Left ventricle myocardium superior (tissue), 1 donor: ENCODE data around the gene CLTCL1. TPM values are rescaled to one million over a fixed set of nuclear protein-coding genes. Genes with fewer than 3 reads are reported as not detected.
"Not testable (repeated sequence)": the region's sequence is repeated elsewhere in the genome, so short reads cannot be mapped to it uniquely, and the experiment has no call there.

Source experiments
- ATAC-seq: fragments of 200-7000 bp; cut with Tn5 transposase; one replicate; pipeline ENCODE4 v1.9.1; 2020; ENCODE audit warnings: mild to moderate bottlenecking, moderate library complexity
- DNase-seq: peaks from one replicate; pipeline ENCODE4 v3.0.0-alpha.2; 2020
- intact Hi-C: fragments of 100-400 bp; cut with micrococcal nuclease; formaldehyde crosslinking; loops from one replicate; pipeline ENCODE4 v1.11.0; 2022
- total RNA-seq: library from RNA; stranded (reverse); fragmentation: NEBNext Ultra II Directional; extraction: Animal tissue kit (Norgen Biotek cat#: 25700); gene quantifications from one replicate; pipeline ENCODE4 v1.2.1, GENCODE V29; 2021
- donor health status: DM: no; HTN: yes; CAD: no; lungs with severe emphysema.

The CLTCL1 gene
- total RNA-seq, 1 donor from 2014 or later, result 9.6 TPM

DNA sequence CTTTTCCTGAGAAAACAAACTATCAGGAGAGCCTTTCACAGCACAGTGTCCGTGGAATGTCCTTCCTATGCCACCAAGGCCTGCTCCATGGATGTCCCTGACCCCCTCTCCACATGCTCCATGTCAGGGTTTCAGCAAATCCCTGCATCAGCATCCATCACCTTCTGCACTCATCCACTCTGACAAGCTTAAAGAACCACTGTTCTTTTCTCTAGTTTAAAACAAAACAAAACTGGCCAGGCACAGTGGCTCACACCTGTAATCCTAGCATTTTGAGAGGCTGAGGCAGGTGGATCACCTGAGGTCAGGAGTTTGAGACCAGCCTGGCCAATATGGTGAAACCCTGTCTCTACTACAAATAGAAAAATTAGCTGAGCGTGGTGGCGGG lies 88.7 kb downstream of the CLTCL1 start:
- DNase-seq, ATAC-seq, intact Hi-C loops: not testable (repeated sequence)

GRCh38 chr22:19201869-19202798 lies 89.4 kb downstream of the CLTCL1 start:
- ATAC-seq (peak; percentile 28), DNase-seq (no peak)
- intact Hi-C loops, result no loop called here

GRCh38 chr22:19201130-19201868 lies 90.2 kb downstream of the CLTCL1 start:
- intact Hi-C loops, result no loop called here
- no peak for DNase-seq
- ATAC-seq, result no peak

- intact Hi-C loops, result no loop called here
- ATAC-seq (no peak), DNase-seq (no peak)
Observed at GRCh38 chr22:19199479-19199878, 92.0 kb downstream of the CLTCL1 start.

GRCh38 chr22:19197997-19198865 lies 93.3 kb downstream of the CLTCL1 start:
- intact Hi-C loops, result no loop called here
- ATAC-seq (no peak), DNase-seq (no peak)

DNA sequence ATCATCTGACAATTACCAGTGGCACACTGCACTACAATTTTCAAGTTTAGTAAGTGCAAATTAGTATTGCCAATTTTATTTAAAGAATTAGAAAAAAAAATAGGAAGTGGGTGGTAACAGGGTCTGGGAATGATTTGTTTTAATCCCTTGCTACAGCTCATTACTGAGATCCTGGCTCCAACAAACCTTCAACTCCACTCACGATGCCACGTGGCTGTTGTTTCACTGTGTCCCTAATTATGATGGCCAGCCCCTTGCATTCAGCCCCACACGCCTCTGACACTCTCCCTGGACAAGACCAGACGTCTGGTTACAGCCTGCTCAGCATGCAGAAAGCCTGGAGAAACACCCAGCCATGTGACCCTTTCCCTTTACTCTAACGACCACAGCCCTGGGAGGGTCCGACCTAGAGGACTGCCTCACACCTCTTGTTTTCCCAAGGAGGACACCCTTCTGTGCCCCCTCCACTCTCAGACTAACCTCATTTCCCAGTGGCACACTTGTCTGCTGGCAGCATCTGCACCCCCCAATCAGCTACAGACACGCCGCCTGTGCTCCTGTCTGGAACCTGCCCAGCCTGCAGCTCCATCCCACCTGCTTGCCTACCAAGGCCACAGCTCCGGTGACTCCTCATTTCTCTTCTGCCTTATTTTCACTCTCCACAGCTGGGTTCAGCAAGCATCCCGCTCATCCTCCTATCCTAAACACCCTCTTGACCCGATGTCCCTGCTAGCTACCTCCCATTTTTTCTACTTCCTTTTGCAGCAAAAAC lies 94.5 kb downstream of the CLTCL1 start:
- intact Hi-C loops, result no loop called here

GRCh38 chr22:19195796-19196731 lies 95.5 kb downstream of the CLTCL1 start:
- intact Hi-C loops, result no loop called here
- ATAC-seq (no peak), DNase-seq (no peak)

More for the DNA sequence above, 94.5 kb downstream of the CLTCL1 start:
- ATAC-seq (no peak), DNase-seq (no peak)

DNA sequence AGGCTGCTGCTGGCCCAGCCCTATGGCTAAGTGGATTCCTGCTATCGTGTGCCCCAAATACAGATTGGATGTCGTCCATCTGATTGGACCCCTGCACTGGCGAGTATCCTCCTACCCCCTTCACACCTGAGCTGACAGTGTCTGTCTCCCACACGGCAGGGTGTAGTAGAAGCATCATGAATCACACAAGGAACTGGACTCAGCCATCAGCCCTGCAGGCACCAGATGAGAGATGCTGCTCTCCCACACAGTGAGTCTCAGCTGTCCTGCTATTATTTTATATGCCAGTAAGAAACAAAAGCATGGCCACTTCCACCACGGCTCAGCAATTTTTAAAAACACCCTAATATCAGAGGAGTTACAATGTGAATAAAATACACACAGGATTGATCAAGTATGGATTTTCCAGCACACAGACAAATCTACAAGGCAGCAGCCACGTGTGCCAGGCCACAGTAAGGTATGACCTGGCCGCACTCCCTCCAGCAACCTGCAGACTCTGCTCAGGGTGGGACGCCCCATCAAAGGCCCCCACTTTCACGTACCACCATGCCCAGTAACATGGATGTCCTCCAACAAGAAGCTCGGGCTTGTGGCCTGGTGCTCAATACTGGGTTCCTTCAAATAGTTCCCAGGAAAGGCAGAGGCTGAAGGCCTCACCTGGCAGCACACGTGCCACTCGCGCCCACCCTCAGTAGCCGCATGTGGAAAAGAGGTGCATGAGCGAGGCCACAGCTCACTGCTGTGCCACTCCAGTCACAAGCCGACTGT lies 96.6 kb downstream of the CLTCL1 start:
- intact Hi-C loops, result no loop called here
- DNase-seq (no peak), ATAC-seq (no peak)

DNA sequence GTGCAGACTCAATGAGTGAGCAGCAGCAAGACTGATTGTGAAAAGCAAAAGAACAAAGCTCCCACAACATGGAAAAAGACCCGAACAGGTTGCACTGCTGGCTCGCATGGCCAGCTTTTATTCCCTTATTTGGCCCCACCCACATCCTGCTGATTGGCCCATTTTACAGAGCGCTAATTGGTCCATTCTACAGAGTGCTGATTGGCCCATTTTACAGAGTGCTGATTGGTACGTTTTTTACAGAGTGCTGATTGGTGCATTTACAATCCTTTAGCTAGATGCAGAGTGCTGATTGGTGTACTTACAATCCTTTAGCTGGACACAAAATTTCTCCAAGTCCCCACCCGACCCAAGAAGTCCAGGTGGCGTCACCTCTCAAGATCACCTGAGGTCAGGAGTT lies 97.6 kb downstream of the CLTCL1 start:
- ATAC-seq (no peak), DNase-seq (no peak)
- intact Hi-C loops, result no loop called here

DNA sequence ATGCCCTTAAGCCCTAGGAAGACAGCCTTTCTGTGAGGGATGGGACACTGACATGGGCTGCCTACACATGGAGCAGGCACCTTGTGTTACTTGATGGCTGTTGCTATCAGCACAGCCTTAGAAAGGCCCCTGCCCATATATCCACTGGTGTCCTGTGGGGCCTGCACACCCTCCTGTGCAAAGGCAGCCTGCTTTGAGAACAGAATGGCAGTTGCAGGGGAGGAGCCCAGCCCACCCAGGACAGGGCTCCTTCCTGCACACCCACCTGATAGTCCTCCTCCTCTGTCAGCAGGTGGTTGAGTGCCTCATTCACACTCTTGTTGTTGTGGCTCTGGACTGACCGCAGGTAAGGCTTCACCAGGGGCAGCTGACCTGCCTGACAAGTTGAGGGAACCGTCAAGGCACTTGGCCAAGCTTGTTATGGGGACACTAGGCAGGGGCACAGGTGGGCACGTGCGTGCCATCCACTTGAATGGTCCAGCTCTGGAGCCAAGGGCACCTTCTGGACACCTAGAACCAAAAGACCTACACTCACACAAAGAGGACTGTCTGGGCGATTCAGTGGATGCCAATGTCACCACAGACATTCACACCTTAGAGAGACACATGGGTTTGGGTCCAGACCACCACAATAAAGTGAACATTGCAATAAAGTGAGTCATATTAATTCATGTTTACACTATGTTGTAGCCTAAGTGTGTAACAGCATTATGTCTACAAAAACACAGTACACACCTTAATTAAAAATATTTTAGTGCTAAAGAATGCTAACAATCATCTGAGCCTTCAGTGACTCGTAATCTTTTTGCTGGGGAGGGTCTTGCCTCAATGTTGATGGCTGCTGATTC lies 103.6 kb downstream of the CLTCL1 start:
- no peak for DNase-seq
- no peak for ATAC-seq
- intact Hi-C loops, result no loop called here

- DNase-seq (no peak), ATAC-seq (no peak)
- intact Hi-C loops, result no loop called here
Observed at GRCh38 chr22:19184276-19184997, 107.1 kb downstream of the CLTCL1 start.

DNA sequence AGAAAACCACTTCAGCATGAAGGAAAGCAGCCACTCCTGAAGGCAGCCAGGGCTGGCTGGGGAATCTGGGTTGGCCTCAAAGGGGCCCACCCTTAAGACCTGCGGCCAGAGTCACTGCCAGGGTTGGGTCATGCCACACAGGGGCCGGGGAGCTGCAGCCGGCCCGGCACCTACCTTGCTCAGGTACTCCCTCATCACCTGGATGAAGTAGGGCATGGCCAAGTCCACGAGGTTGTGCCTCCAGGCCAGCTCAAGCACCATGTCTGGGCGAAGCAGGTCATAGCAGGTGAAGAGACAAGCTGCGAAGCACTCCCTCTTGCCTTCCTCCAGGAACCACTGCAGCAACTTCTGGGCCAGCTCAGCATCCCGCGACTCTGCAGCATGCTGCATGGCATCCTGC lies 108.3 kb downstream of the CLTCL1 start:
- intact Hi-C loops, result no loop called here
- DNase-seq, result no peak
- ATAC-seq, result no peak

DNA sequence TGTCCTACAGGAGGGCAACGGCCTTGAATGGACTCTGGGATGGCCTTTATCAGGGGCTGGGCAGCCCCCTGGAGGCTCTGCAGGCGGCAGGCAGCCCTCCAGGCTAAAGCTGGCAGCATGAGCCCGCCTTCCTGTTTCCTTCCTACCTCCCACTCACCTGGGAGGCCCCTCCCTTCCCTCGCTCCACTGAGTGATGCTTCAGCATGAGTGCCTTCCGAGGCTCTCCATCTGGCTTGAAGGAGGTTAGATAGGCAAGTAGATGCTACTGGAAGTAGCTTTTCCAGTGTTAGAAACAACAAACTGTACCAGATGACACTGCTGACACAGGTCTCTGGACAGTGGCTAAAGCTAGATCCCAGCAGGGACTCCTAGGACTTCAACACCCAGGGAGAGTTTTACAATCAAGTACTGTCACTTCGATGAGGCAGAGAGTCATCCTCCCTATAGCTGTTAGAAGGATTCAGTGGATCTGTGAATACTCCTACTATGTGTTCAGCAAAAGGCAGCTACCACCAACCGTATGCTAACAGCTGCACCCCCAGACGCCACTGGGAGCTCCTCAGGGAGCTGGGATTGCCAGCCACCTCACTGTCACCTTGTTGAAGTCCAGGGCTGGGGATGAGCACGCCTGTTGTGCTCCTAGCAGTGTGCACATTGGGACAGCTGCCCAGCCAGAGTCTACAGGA lies 108.9 kb downstream of the CLTCL1 start:
- DNase-seq (no peak), ATAC-seq (no peak)
- intact Hi-C loops, result no loop called here

- intact Hi-C loops, result no loop called here
- no peak for DNase-seq
- ATAC-seq, result no peak
Observed at GRCh38 chr22:19181786-19182471, 109.6 kb downstream of the CLTCL1 start.
